Measurements from ENCODE around the gene PTPRB.

Gene PTPRB

GRCh38 chr12:70535896-70536374, 101.3 kb downstream of the PTPRB start:
- Histone ChIP-seq H3K79me2 (ENCODE audit: insufficient read depth, low read depth) (no peaks in the 10 kb centered on the region), H2AFZ (ENCODE audit: low read depth) (no peak overlapping the region), H3K27ac (no peak overlapping the region), H3K4me2 (no peak overlapping the region), H3K27me3 (ENCODE audit: insufficient read depth, low read depth) (no peaks in the 10 kb centered on the region), H3K4me1 (ENCODE audit: low read depth, poor library complexity, severe bottlenecking) (no peaks in the 10 kb centered on the region), H4K20me1 (ENCODE audit: insufficient read depth) (no peaks in the 10 kb centered on the region), H3K36me3 (ENCODE audit: insufficient read depth) (no peaks in the 10 kb centered on the region), H3K9ac (no peak overlapping the region), H3K4me3 (IDR thresholded peaks at IDR 0.05; ENCODE audit: insufficient read depth, low read depth, low read length) (no peak overlapping the region)
- TF ChIP-seq CTCF (conservative IDR thresholded peaks at IDR 0.05; ENCODE audit: low read depth, low read length): no peak

GRCh38 chr12:70534466-70534865, 102.8 kb downstream of the PTPRB start:
- Histone ChIP-seq H2AFZ (ENCODE audit: low read depth) (no peak overlapping the region), H4K20me1 (ENCODE audit: insufficient read depth) (no peaks in the 10 kb centered on the region), H3K79me2 (ENCODE audit: insufficient read depth, low read depth) (no peaks in the 10 kb centered on the region), H3K4me1 (ENCODE audit: low read depth, poor library complexity, severe bottlenecking) (no peaks in the 10 kb centered on the region), H3K9ac (no peak overlapping the region), H3K36me3 (ENCODE audit: insufficient read depth) (no peaks in the 10 kb centered on the region), H3K4me3 (IDR thresholded peaks at IDR 0.05; ENCODE audit: insufficient read depth, low read depth, low read length) (no peak overlapping the region), H3K27me3 (ENCODE audit: insufficient read depth, low read depth) (no peaks in the 10 kb centered on the region), H3K27ac (no peak overlapping the region), H3K4me2 (no peak overlapping the region)
- TF ChIP-seq CTCF (conservative IDR thresholded peaks at IDR 0.05; ENCODE audit: low read depth, low read length): no peak

- H2AFZ ChIP-seq (ENCODE audit: low read depth): no peak overlapping the region
- H3K9ac ChIP-seq: no peak overlapping the region
These were observed 107.6 kb downstream of the PTPRB start for GRCh38 chr12:70529647-70530046.

DNA sequence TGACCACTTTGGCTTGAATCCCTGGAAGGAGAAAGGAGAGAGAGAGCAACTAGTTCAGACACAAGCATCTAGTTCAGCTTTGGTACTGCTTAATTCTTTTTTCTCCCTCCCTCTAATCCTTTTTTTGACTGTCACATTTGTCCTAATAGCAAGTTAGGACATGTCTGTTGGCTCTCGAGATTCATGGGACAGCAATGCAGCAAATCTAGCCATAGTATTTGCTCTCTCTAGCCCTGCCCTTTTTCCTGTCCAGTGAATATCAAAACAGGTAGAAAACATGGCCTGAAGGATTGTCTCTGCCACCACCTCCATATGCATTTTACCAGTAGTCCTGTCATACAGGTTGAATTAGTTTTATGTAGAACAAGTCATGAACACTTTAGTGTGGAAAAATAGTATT, 116.4 kb downstream of the PTPRB start:
- Histone ChIP-seq H3K4me1 (ENCODE audit: low read depth, poor library complexity, severe bottlenecking) (no peaks in the 10 kb centered on the region), H3K27ac (no peak overlapping the region), H3K27me3 (ENCODE audit: insufficient read depth, low read depth) (no peaks in the 10 kb centered on the region), H3K9ac (no peak overlapping the region), H3K79me2 (ENCODE audit: insufficient read depth, low read depth) (no peaks in the 10 kb centered on the region), H2AFZ (ENCODE audit: low read depth) (no peak overlapping the region), H3K4me2 (no peak overlapping the region), H4K20me1 (ENCODE audit: insufficient read depth) (no peaks in the 10 kb centered on the region), H3K36me3 (ENCODE audit: insufficient read depth) (no peaks in the 10 kb centered on the region), H3K4me3 (IDR thresholded peaks at IDR 0.05; ENCODE audit: insufficient read depth, low read depth, low read length) (no peak overlapping the region)
- TF ChIP-seq CTCF (conservative IDR thresholded peaks at IDR 0.05; ENCODE audit: low read depth, low read length): no peak

More at GRCh38 chr12:70529647-70530046, 107.6 kb downstream of the PTPRB start:
- no peaks in the 10 kb centered on the region for H3K79me2 ChIP-seq (ENCODE audit: insufficient read depth, low read depth)
- H3K4me1 ChIP-seq (ENCODE audit: low read depth, poor library complexity, severe bottlenecking): no peaks in the 10 kb centered on the region
- no peak overlapping the region for H3K27ac ChIP-seq
- H3K27me3 ChIP-seq (ENCODE audit: insufficient read depth, low read depth): no peaks in the 10 kb centered on the region
- no peak for TF ChIP-seq CTCF (conservative IDR thresholded peaks at IDR 0.05; ENCODE audit: low read depth, low read length)
- no peak overlapping the region for H3K4me3 ChIP-seq (IDR thresholded peaks at IDR 0.05; ENCODE audit: insufficient read depth, low read depth, low read length)
- H3K4me2 ChIP-seq: no peak overlapping the region
- H3K36me3 ChIP-seq (ENCODE audit: insufficient read depth): no peaks in the 10 kb centered on the region
- H4K20me1 ChIP-seq (ENCODE audit: insufficient read depth): no peaks in the 10 kb centered on the region

Measured in KMS-11 (cell line).